Progenitor cell of endocrine pancreas (in vitro differentiated cells): Measurements from ENCODE around the gene CCDC88B. TPM values are rescaled to one million over a fixed set of nuclear protein-coding genes. Genes with fewer than 3 reads are reported as not detected.

ENCODE experiments used
- DNase-seq: peaks from one replicate; pipeline ENCODE4 v3.0.0; 2021; ENCODE audit warnings: low spot score; ENCODE audit not compliant: unreplicated experiment
- H3K27ac Mint-ChIP-seq: 2 replicates; pipeline ENCODE4 v1.8.0; 2021; ENCODE audit warnings: mild to moderate bottlenecking, moderate library complexity, mixed read lengths
- H3K27me3 Mint-ChIP-seq: 2 replicates; pipeline ENCODE4 v1.8.0; 2021; ENCODE audit warnings: mixed read lengths
- H3K36me3 Mint-ChIP-seq: 2 replicates; pipeline ENCODE4 v1.8.0; 2022; ENCODE audit warnings: mixed read lengths; ENCODE audit not compliant: insufficient read depth
- H3K4me1 Mint-ChIP-seq: 2 replicates; pipeline ENCODE4 v1.8.0; 2021; ENCODE audit warnings: low read depth, mixed read lengths
- H3K4me3 Mint-ChIP-seq: 2 replicates; pipeline ENCODE4 v1.8.0; 2021; ENCODE audit warnings: low read depth, mild to moderate bottlenecking, moderate library complexity, mixed read lengths
- H3K9me3 Mint-ChIP-seq: 2 replicates; pipeline ENCODE4 v1.8.0; 2021; ENCODE audit warnings: low read depth, mixed read lengths
- CTCF ChIP-seq: fragments of 200-600 bp; sonication (generic); IDR thresholded peaks from one replicate; pipeline ENCODE4 v1.5.0; 2021; ENCODE audit warnings: antibody characterized with exemption, mild to moderate bottlenecking; ENCODE audit not compliant: unreplicated experiment
- total RNA-seq: library from RNA; stranded (reverse); gene quantifications from 2 replicates; pipeline ENCODE4 v1.2.1, GENCODE V29; 2021

Gene CCDC88B
- total RNA-seq, 1 donor from 2014 or later = 4.3 TPM

DNA sequence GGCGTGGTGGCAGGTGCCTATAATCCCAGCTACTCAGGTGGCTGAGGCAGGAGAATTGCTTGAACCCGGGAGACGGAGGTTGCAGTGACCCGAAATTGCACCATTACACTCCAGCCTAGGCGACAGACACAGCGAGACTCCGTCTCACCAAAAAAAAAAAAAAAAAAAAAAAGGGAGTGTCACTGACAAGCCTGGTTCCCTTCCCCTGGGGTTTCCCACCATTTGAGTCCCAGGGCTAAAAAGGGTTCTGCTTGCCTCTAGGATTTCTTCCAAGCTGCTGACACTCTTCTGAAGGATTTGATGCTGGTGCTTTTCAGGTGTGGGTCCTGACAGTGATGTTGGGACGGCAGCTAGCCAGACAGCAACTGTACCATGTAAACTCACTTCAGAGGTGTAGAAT, 1.3 kb upstream of the CCDC88B start:
- H3K4me1 Mint-ChIP-seq = peaks cover 5% of the 10 kb centered on the region
- no peak overlapping the region for H3K4me3 Mint-ChIP-seq
- no peak for DNase-seq
- H3K36me3 Mint-ChIP-seq = no peaks in the 10 kb centered on the region
- no peak overlapping the region for H3K27ac Mint-ChIP-seq
- TF ChIP-seq CTCF = no peak
- H3K9me3 Mint-ChIP-seq = no peaks in the 10 kb centered on the region
- peaks cover 28% of the 10 kb centered on the region for H3K27me3 Mint-ChIP-seq

GRCh38 chr11:64339286-64339685, 718 bp upstream of the CCDC88B start:
- DNase-seq = no peak
- Mint-ChIP-seq H3K27me3 (peaks cover 28% of the 10 kb centered on the region), H3K4me3 (no peak overlapping the region), H3K36me3 (no peaks in the 10 kb centered on the region), H3K9me3 (no peaks in the 10 kb centered on the region), H3K27ac (no peak overlapping the region), H3K4me1 (peaks cover 5% of the 10 kb centered on the region)
- TF ChIP-seq CTCF = no peak

DNA sequence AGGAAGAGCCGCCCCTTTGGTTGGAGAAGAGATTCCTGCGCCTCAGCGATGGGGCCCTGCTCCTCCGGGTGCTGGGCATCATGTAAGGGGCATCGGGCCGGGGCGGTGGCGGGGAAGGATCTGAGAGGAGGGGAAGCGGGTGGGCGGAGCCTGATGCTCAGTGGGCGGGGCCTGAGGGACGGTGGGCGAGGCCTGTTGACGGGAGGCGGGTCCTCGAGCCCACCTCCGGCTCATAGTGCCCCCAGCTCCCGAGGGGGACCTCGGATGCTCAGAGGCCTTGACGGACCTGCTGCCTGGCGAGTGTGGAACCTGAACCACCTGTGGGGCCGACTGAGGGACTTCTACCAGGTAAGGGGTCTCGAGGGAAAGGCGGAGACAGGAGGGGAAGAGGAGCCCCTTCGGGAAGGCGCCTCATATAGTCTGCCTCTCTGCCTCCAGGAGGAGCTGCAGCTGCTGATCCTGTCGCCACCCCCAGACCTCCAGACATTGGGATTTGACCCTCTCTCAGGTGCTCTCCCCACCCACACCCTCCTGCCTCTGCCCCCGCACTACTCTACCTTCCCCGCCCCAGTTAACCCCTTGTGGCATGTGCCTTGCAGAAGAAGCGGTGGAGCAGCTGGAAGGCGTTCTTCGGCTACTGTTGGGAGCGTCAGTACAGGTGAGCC, 799 bp downstream of the CCDC88B start:
- no peaks in the 10 kb centered on the region for H3K36me3 Mint-ChIP-seq
- no peaks in the 10 kb centered on the region for H3K4me1 Mint-ChIP-seq
- no peaks in the 10 kb centered on the region for H3K9me3 Mint-ChIP-seq
- DNase-seq = no peak
- H3K4me3 Mint-ChIP-seq = peak overlapping the region; percentile 46
- no peak overlapping the region for H3K27ac Mint-ChIP-seq
- TF ChIP-seq CTCF = no peak
- peaks cover 31% of the 10 kb centered on the region for H3K27me3 Mint-ChIP-seq

- peaks cover 31% of the 10 kb centered on the region for H3K27me3 Mint-ChIP-seq
- no peaks in the 10 kb centered on the region for H3K36me3 Mint-ChIP-seq
- H3K27ac Mint-ChIP-seq = no peak overlapping the region
- H3K4me3 Mint-ChIP-seq = no peak overlapping the region
- H3K4me1 Mint-ChIP-seq = no peaks in the 10 kb centered on the region
- no peaks in the 10 kb centered on the region for H3K9me3 Mint-ChIP-seq
- TF ChIP-seq CTCF = no peak
- DNase-seq = no peak
Observed at GRCh38 chr11:64341429-64341828, 1.4 kb downstream of the CCDC88B start.

DNA sequence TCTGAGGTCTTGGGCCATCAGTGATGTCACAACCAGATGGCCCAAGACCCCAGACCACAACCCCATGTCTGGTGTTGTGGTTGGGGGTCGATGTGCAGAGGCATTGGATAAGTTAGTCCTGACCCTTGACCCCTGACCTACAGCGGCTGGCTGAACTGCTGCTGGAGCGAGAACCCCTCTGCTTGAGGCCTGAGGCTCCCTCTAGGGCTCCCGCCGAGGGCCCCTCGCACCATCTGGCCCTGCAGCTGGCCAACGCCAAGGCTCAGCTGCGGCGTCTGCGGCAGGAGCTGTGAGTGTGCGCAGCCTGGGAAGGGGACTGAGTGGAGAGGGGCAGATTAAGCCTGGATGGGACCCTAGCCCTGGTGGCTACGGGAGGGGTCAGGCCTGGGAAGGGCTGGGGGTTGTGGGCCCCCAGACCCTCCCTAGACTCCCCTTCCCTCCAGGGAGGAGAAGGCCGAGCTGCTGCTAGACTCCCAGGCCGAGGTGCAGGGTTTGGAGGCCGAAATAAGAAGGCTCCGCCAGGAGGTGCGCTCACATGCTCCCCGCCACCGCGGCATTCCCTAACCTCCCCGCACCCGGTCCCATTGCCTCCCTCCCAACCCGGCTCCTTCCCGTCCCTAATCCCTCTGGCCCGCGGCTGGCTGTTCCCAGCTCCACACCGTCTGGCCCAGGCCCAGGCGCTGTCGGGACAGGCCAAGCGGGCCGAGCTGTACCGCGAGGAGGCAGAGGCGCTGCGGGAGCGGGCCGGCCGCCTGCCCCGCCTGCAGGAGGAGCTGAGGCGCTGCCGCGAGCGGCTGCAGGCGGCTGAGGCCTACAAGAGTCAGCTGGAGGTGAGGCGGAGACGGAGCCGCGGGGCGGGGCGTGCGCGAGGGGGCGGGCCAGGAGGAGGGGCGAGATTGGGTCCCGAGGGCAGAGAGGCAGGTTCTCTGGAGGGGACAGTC, 2.1 kb downstream of the CCDC88B start:
- Mint-ChIP-seq H3K4me3 (no peak overlapping the region), H3K27ac (no peak overlapping the region)

More for the DNA sequence above, 2.1 kb downstream of the CCDC88B start:
- Mint-ChIP-seq H3K9me3 (no peaks in the 10 kb centered on the region), H3K27me3 (peaks cover 31% of the 10 kb centered on the region), H3K4me1 (no peaks in the 10 kb centered on the region), H3K36me3 (no peaks in the 10 kb centered on the region)
- TF ChIP-seq CTCF = peak; percentile 49
- DNase-seq = peak; percentile 68
